Suppressor macrophage (primary cell): ENCODE measurements around the gene ZNF385B.

Experiments used
- DNase-seq, 4 experiments: peaks; one replicate each; pipeline ENCODE4 v3.0.0-alpha.2; 2020 to 2022

The ZNF385B gene

DNA sequence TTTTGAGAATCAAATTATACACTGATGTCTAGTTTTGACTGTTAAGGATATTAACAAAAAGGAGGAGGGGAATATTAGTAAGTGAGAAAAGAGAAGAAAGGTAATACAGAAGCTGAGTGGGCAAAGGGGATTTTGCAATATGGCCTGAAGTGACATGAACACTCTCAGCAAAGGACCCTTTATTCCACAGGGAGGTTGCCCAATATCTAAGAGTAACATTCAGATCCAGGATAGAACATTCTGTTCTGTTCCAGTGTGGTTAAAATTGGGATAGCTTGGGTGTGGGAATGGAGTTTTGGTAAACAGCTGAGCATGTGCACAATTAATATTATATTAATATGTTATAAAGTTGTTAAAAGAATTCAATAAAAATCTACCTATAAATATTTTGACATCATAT is 120.1 kb downstream of the ZNF385B start:
- no peak for DNase-seq

DNA sequence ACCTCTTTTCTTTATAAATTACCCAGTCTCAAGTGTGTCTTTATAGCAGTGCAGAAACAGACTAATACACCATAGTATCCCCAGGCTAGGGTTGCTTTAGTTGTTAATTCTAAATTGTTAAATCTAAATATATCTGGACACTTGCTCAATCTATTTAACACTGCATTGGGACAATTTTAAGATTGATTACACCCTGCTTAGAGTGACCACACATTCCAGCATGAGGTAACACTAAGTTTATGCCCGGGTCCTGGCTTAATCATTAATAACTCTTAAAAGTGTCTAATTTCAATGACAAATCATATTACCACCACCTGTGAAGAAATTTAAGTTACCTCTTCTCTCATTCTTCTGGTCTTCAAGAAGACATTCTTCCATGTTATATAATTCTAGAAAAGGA is 131.4 kb downstream of the ZNF385B start:
- no peak for DNase-seq

DNA sequence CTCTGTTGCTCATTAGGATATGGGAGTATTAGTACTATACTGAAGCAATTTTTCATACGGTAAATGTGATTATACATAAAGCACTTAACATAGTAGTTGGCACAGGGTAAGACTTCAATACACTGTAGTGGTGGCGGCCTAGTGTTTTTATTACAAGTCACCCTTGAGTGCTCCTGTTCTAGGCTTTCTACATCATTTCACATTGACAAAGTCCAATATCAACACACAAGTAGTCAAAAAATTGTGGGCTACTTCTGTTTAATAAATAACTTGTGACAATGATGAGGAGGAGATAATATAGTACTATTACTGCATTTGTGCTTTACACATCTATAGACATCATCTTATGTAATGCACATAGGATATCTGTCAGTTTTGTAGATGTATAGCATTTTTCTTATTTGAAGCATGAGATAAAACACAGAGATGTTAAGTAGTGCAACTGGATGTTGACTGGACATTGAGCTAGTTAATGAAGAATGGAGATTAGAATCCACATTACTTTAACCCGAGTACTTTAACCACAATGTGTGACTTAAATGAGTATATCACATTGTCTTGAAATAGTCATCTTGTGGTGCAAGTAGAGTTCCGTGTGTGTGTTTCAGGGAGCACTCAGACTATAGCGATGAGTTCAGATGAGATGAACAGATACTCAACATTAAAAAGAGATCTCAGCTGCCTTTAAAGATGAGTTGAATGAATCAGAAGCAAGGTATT is 134.8 kb downstream of the ZNF385B start:
- no peak for DNase-seq

DNA sequence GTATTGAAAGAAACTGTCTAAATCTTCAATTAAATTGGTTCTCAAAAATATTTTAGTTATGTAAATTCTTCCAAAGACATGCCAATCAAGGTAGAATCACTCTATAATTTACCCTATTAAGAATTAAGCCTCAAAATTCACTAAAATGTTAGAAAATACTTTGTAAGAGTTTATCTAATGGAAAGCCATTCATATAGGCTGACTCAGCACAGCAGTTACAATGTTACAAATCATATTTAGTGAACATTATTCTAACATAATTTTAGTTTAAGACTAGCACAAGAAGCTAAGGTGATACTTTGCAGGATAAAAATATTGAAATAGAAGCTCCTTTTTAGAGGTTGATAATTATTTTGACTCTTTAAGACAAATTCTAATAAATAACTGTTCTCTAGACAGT is 137.0 kb downstream of the ZNF385B start:
- no peak for DNase-seq

DNA sequence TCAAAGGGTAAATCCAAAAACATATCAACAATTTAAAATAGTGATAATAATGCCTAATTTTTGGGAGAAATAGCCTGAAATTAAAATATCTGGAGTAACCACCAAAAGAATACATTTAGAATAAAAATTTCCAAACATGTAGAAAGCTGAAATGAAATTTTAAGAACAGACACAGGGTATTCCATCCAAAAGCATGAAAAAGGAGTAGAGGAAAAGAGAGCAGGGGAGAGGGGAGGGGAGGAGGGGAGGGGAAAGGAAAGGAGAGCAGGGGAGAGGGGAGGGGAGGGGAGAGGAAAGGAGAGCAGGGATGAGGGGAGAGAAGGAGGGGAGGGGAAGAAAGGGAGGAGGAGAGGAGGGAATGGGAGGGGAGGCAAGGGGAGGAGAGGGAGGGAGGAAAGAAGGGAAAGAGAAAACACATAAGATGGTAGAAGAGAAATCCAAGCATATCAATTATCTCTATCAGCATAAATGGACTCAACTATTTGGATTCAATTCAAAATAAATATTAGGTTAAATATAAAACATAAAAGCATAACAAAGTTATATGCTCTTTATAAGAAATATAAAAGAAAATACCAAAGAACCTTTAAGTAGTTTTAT is 141.1 kb downstream of the ZNF385B start:
- no peak for DNase-seq

DNA sequence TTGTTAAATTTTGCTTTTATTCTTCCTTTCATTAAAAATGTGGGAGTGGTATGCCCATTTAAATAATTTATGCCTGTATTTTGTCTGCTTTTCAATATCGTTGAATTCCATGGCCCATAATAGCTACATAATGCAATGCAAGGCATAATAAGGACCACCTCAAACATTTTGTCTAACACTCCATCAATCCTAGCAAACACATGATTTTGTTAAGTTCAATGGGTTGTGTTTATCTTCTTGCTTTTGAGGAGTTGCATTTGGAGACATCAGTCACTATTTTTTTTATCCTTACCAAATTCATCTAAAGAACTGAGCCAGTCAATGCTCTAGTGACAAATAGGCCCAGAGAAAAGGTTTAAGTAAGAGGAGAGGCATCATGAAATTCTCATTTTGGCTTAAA is 145.5 kb downstream of the ZNF385B start:
- DNase-seq, result no peak

DNA sequence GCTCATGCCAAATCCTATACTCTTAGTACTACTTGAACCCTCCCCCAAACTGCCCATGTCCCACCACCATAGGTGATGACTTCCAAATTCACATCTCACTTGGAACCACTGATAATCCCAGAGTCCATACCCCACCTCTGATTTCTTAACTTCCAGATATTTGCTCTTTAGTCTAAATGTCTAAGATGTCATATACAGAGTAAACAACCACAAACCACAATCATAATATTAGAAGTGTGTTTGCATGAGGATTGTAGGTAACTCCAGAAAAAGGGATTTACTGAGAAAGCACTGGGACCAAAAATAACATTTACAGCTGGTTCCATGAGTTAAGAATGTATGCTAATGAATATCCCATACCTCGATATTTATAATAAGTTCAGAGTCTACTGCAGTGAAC is 146.2 kb downstream of the ZNF385B start:
- no peak for DNase-seq

DNA sequence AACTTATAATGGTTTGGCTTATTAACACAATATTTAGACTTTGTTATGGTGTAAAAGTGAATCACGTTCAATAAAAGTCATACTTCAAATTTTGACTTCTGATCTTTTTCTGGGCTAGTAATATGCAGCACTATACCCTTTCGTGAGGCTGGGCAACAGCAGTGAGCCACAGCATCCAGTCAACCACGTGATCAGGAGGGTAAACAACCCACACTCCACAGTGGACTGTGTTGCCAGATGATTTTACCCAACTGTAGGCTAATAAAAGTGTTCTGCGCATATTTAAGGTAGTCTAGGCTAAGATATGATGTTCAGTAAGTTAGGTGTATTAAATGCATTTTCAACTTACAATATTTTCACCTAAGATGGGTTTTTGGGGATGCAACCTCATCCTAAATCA is 148.6 kb downstream of the ZNF385B start:
- no peak for DNase-seq

DNA sequence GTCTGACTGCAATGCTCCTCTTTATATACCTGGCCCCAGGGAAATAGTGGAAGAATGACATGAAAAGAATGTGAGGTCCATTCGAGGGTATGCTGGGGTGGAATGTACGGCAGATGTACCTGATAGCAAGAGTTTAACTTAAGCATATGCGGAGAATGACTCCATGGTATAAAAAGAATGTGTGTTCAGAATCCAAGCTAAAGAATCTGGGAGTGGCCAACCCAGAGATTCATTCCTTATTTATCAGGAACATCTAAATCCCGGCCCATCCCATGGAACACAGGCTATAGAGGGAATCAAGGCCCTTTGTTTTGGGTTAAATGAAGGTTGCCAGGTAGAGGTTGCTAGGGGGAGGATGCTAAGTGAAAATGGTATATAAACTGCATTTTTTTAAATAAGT is 150.0 kb downstream of the ZNF385B start:
- no peak for DNase-seq

DNA sequence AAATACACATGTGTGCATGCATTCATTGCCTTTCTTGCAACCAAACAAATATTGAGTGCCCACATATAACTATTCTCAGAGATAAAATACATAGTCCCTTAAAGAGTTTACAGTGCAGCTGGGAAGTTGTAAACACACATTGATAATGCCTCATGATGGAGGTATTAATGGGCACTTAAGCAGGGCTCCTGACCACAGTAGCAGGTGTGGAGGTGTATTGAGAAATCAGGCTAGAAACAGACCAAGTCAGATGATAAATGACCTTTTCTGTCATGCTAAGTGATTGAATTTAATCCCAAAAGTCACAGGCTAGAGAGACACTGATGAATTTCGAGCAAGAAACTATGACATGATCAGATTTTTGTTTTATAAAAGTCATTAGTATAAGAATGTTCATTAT is 157.7 kb downstream of the ZNF385B start:
- DNase-seq, result no peak

DNA sequence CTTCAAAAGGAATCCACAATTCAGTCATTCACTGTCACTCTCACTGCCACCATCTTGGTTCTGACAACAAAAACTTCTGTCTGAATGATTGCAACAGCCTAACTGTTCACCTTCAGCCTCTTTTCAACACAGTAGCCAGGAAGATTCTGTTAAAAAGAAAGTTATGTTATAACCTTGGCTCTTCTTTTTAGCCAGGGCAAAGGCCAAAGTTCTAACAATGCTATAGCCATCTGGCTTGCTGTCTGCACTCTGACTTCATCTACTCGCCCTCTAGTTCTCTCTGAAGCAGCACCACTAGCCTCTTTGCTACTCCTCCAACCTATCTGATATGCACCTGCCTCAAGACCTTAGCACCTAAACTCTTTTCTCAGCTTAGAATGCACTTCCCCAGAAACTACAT is 158.5 kb downstream of the ZNF385B start:
- DNase-seq, result no peak

DNA sequence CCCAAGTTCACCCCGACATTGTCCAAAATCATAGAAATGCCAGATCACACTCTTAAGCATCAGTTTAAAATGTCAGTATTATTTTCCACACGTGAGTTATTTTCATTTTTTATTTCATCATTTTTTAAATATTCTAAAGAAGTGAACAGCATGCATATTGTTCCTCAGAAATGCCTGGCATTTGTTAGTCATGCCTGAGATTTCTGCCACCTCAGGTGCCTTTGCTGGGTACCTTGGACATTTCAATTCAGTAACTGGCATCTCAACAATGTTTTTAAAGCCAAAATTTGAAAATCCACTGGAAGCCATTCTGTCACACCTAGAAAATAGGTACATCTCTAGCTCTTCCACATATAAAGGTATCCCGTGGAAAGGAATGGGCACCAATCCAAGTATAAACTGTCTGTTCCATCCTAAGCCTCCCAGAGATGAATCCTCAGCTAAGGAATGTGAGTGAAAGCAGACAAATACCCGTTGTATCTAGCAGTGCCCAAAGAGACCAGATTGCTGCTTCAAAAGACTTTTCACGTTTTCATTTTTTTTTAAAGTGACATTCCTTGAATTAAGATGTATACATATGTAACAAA is 159.8 kb downstream of the ZNF385B start:
- DNase-seq, result no peak

DNA sequence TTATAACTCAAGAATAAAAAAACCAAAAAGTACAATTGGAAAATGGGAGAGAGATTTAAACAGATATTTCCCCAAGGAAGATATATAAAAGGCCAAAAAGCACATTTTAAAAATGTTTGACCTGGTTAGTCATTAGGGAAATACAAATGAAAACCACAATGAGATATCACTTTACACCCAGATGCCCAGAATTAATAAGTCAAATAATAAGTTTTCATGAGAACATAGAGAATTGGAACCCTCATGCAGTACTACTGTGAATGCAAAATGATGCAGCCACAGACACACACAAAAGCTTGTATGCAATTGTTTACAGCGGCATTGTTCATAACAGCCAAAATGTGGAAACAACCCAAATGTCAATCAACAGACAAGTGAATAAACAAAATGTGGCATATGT is 165.9 kb downstream of the ZNF385B start:
- no peak for DNase-seq

DNA sequence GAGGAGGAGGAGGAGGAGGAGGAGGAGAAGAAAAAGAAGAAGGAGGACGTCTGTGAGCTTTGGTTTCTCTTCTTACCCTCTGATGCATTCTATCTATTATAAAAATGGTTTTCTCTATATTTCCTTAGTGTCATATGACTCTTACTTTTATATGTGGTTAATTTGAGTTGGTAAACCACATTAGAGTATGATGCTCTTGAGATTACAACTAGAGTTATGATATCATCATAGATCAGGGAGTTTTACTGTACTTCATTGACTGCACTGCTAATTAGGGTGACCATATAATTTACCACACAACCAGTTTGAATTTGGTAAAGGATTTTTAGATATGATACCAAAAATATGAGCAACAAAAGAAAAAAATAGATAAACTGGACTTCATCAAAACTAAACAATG is 166.4 kb downstream of the ZNF385B start:
- DNase-seq, result no peak

DNA sequence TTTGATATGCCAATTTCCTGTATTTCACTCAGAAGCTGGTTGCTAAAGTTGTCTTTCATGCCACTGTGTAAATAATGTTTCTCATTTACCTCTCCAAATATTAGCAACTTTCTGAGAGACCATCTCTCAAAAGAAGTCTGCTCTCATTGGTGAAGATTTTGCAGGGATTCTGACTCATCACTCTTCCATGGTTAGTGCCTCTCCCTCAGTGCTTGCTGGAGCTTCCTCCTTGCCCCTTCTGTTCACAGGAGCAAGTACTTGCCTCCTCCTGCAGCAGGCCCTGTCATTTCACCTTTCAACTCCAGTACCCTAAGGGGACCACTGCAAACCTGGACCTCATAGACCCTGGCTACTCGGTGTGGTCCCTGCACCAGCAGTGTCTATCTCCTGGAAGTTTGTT is 168.8 kb downstream of the ZNF385B start:
- DNase-seq, result no peak

DNA sequence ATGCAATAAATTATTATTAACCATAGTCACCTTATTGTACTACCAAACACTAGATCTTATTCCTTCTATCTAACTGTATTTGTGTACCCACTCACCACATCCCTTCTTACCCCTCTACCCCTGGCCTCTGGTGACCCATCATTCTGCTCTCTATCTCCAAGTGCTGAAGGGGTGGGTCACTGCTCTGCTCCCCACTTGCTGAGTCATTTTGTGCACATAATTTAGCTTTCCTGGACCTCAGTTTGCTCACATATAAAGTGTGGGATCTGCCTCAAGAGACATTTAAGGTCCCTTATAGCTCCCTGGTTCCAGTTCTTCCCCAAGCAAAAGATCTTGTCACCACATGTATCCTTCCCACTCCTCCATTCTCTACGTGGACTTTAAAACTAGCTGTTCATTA is 169.4 kb downstream of the ZNF385B start:
- no peak for DNase-seq

DNA sequence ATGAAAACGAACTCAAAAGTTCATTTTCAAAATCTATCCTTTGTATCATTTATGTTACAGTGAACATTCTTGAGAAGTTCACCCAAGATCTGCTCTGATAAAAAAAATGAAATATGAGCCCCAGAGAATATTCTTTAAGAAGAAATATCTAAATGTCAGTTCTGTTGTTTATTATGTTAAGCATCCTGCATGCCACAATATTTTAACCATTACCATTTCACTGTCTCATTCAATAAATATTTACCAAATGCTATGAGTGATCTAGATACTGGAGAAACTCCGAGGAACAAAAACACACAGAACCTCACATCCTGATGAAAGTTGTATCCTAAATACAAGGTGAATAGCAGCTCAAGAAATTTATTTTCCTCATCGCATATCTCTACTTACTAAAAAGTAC is 170.2 kb downstream of the ZNF385B start:
- no peak for DNase-seq

DNA sequence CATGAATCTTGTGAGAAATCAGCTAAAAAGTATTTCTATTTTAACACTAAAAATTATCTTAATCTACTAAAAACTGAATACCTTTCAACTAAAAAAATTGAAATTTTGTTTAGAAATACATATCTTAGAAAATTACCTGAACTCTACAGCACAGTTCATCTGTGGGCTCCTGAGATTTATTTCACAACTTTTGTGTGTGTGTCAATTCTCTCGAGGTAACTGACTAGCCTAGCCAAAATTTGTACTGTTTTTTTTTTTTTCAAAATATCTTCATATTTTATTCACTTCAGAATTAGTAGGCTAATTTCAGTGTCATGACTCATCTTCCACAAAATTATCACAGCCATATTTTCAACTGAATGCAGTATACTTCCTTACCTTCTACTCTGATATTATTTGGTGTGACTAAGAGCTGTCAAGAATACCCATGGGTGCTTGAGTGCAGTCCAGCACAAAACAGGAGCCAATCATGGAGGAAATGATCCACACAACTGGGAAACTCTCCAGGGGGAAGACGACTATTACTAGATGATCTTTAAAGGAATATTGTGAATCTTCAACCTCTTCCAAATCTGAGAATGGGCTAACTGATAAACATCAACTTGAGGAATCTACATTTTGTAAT is 174.6 kb downstream of the ZNF385B start:
- DNase-seq, result no peak

DNA sequence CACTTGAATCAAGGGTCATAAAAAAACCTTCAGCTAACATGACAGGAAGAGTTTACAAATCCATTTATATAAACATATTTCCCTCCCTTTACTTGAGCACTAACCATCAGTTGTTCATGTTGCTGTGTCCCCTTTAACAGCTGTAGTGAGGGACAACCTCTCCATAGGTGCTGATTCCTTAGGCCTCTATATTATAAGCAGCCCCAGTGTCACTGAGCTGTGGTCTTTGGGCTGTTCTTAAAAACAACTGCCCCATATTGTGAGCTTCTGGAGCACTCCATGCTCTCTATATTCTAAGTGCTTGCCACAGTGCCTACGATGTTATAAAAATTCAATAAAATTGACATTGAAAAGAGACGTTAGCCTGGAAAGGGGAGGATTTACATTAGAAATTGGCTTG is 175.3 kb downstream of the ZNF385B start:
- DNase-seq, result no peak

DNA sequence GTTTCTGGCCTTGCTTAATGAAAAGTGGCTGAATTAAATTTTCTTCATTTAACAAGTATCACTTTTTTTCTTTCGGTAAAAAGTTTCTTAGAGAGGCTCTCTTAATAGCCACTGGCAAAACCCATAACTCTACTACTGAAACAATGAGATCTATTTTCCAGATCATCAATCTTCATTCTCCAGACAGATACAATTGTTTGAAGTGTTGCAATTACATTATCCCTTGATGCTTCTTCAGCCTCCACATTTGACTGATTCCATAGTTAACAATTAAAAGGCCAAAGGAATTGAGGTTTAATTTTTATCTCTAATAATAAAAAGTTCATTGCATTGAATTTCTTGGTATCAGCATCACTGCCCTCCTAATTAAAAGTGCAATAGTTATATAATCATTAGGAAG is 176.3 kb downstream of the ZNF385B start:
- DNase-seq, result no peak

DNA sequence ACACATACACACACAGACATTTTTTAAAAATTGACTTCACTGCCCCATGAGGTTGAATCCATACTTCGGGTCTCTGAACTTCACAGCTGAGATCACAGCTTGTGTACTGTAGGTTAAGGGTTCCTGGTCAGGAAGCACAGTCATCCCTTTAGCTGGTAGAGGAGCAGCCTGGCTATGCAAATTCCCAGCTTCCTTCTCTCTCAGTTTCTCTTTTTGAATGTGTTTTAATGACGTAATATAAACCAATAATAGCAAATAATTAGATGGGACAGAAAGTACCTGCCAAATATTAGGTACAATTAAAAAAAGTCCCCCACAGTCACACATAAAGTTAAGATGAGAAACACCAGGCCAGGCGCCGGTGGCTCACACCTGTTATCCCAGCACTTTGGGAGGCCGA is 178.7 kb downstream of the ZNF385B start:
- DNase-seq, result no peak

DNA sequence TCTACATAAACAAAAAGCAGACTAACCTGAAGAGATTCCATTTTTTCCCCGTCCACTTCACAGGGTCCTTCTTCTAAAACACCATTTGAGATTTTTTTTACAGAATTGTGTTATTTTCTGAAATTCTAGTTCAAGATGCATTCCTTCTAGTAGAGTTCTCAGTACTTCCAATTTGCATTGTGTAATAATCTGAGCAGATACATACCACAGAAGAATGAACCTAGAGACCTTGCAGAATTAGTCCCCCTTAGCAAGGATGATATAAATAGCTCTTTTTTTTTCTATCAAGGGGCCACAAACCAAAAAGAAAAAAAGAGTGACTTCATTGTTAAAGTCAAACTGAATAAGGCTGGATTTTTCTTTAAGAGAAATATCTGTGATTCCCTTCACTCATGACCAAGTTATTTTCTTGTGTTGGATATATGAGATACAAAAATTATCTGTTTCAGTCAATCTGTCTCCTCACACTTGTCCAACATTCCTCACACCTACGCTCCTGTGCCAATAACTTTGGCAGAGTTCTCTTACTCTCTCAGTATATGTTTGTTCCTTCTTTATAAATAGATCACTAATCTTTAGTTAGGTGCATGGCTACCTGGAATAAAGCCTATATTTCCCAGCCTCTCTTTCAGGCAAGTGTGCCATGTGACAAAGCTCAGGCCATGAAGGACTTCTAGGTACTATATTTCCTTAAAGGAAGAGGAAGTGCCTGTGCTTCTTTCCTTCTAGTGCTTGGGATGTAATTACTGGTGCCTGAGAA is 183.5 kb downstream of the ZNF385B start:
- DNase-seq, result peak in 1 of 4 experiments; percentile 3

DNA sequence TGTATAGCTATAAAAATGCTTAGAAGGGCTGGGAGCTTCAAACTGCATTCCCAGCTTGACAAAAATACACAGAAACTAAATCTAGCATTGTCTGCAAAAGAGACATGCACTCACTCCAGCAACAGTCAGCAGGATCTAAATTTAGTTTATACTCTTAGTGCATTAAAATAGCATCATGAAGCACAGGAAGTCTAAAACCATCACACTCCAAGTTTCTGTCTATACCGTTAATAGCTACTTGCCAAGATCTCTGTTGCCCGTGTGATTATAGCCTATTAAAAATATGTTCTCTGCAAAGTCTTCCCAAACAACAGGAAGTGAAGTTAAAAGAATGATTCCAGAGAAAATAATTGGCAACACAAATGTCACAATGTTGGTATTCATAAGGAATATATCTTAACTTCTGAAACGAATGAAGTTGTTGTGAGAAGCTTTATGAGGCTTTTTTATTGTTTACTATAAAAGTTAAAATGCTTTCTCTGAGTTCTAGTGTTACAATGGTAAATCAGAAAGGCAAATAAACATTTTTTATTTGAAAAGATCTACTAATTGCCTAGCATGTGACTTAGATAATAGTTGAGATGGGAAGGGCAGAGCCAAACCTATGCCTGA is 184.2 kb downstream of the ZNF385B start:
- DNase-seq, result peak in 1 of 4 experiments; percentile 15
